OCI-LY3 (cell line): ENCODE data around the gene BCL7A.
A peak's percentile ranks its signal among the peaks of the same experiment; 100 is the strongest.

ENCODE experiments used
- EZH2phosphoT487 ChIP-seq: fragments of 200-600 bp; shearing (Covaris generic); IDR thresholded peaks from 2 replicates; pipeline ENCODE4 v1.6.1; 2018; ENCODE audit warnings: antibody characterized with exemption, mixed run types, low read depth
- TF ChIP-seq, protein P1 (sequence below): fragments of 200-600, 300-600 bp; sonication (generic); IDR thresholded peaks from 2 replicates; pipeline ENCODE4 v1.5.1; 2014; ENCODE audit warnings: antibody characterized with exemption, low read length, low read depth

DNA sequence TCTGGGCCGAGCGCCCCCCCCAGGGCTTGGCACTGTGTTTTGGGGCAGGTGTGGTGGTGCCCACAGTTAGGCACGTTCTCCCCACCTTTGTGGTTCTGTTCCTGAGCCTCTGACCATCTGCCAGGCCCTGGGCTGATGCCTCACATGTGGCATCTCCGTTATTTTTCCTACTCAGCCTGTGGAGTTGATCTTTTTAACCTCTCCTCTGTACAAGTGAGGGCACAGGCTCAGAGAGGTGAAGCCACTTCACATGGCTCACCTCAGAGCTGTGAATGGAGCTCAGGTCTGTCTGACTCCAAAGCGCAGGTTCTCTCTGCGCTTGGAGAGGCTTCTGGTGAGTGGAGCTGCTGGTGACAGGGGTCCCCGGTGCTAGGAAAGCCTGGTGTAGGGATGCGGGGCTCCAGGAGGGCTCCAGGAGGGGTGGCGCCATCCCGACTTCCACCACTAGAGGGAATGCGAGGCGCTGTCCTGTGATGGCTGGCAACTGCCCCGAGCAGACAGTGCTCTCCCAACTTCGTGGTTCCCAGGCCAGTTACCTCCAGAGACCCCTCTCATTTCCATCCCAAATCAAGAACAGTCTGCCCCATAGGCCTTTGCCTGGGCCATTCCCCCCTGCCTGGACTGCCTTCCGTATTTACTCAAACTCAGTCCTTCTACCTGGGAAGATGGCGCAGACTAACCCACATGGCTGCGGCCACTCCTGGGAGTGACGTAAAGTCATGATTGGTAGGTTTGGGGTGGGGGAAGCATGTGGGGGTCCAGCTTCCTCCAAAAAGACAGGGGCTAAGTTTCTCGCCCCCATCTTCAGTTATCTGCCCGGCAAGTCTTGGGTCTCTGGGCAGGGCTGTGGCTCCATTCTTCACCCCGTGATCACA lies 9.9 kb downstream of the BCL7A start:
- TF ChIP-seq, protein P1, sequence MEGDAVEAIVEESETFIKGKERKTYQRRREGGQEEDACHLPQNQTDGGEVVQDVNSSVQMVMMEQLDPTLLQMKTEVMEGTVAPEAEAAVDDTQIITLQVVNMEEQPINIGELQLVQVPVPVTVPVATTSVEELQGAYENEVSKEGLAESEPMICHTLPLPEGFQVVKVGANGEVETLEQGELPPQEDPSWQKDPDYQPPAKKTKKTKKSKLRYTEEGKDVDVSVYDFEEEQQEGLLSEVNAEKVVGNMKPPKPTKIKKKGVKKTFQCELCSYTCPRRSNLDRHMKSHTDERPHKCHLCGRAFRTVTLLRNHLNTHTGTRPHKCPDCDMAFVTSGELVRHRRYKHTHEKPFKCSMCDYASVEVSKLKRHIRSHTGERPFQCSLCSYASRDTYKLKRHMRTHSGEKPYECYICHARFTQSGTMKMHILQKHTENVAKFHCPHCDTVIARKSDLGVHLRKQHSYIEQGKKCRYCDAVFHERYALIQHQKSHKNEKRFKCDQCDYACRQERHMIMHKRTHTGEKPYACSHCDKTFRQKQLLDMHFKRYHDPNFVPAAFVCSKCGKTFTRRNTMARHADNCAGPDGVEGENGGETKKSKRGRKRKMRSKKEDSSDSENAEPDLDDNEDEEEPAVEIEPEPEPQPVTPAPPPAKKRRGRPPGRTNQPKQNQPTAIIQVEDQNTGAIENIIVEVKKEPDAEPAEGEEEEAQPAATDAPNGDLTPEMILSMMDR = peak; percentile 60
- no peak for TF ChIP-seq EZH2phosphoT487
